ENCODE measurements around the gene NRCAM. TPM values are rescaled to one million over a fixed set of nuclear protein-coding genes. Genes with fewer than 3 reads are reported as not detected.
A peak's percentile ranks its signal among the peaks of the same experiment; 100 is the strongest.

Gene NRCAM
- total RNA-seq, 2 experiments from 2014 or later = 3.2 to 3.8 TPM

DNA sequence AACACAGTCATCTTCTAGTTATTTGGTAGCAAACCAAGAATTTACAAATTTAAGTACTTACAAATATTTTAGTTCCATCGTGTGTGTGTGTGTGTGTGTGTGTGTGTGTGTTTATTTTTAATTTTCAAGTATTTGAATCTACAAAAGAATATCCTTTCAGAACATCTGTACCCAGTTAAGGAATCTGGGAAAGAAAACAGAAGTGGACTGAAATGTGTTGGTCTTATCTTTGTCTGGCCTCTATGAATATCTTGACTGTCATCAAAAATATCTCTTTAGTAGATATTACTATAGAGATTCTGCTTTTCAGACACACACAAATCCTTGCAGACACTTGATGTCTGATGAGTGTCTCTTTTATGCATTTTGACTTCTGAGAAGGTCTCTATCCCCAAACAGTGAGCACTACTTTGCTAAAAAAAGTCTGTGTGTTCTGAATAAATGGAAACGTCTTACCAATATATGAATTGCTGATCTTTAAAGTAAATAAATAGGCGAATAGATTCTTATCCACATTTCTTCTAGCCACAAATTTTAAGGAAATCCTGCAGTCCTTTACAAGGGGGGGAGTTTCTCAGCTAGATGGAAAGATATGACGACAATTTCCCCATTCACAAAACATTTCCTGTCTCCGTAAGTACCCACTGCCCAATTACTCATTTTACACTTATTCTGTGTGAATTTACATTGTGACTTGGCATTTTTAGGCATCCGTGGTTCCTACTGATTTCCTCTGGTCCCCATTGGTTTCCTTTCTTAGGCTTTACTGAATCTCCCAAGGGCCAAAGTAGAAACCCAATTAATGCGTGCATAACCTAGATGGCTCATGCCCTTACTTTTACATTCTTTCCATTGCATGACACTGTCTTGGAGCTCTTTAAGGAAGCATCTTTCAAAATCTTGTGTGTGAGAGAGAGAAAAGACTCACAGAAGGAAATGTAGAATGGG, 36.0 kb downstream of the NRCAM start:
- ChIA-PET POLR2A (no interaction called here), CTCF (interaction anchor here (1.4 kb wide), 1 partner anchor 36 kb away, joined by 7 read pairs; no protein-coding TSS in a partner anchor)
- Mint-ChIP-seq H3K27ac (peak overlapping the region; percentile 46), H3K9me3 (no peaks in the 10 kb centered on the region), H3K36me3 (ENCODE audit: low read depth) (no peaks in the 10 kb centered on the region), H3K4me1 (ENCODE audit: low read depth) (peaks cover 64% of the 10 kb centered on the region), H3K4me3 (no peak overlapping the region), H3K27me3 (peaks cover 14% of the 10 kb centered on the region)
- DNase-seq = no peak
- intact Hi-C loops (cut with micrococcal nuclease) = no loop called here
- ATAC-seq = no peak
- TF ChIP-seq, protein P1, sequence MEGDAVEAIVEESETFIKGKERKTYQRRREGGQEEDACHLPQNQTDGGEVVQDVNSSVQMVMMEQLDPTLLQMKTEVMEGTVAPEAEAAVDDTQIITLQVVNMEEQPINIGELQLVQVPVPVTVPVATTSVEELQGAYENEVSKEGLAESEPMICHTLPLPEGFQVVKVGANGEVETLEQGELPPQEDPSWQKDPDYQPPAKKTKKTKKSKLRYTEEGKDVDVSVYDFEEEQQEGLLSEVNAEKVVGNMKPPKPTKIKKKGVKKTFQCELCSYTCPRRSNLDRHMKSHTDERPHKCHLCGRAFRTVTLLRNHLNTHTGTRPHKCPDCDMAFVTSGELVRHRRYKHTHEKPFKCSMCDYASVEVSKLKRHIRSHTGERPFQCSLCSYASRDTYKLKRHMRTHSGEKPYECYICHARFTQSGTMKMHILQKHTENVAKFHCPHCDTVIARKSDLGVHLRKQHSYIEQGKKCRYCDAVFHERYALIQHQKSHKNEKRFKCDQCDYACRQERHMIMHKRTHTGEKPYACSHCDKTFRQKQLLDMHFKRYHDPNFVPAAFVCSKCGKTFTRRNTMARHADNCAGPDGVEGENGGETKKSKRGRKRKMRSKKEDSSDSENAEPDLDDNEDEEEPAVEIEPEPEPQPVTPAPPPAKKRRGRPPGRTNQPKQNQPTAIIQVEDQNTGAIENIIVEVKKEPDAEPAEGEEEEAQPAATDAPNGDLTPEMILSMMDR (IDR thresholded peaks at IDR 0.05) = no peak

DNA sequence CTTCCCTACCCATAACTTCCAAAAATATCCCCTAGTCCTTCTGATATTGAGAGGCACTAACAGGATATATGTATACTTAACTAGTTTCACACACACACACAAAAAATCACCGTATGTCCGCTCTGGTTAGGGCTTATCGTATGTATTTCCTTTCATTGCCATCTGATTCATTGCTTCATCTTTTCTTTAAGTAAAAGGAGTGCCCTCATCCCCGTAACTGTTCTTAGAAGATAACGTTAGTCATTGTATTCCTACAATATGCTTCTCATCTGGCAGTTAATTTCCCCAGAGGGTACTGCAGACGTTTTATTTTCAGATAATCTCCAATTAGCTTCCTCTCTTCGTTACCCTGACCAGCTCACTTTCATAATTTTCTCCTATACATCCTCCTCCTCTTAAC, 37.3 kb downstream of the NRCAM start:
- no peak overlapping the region for H3K27ac Mint-ChIP-seq

DNA sequence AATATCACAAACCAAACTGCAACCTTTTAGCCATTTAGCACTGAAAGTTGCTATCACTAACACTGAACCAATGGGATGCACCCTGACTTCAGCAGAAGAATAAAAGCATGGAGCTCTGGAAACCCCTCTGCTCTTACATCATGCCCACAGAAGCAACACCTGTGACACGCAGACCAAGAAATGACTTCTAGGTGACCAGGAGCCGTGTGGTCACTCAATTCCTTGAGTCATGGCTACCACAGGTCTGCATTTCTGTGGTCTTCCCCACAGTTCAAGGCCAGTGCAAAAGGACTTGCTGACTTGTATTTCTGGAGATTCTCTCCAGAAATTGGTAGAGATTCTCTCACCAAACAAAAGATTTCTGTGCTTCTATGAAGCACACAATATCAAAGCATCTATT, 38.3 kb downstream of the NRCAM start:
- peaks cover 15% of the 10 kb centered on the region for H3K27me3 Mint-ChIP-seq
- CTCF ChIA-PET = interaction anchor here (1.1 kb wide), 1 partner anchor 34 kb away, joined by 4 read pairs; no protein-coding TSS in a partner anchor
- intact Hi-C loops (cut with micrococcal nuclease) = no loop called here
- TF ChIP-seq, protein P1 (IDR thresholded peaks at IDR 0.05) = no peak
- no peak for ATAC-seq
- H3K36me3 Mint-ChIP-seq (ENCODE audit: low read depth) = peaks cover 2% of the 10 kb centered on the region
- H3K9me3 Mint-ChIP-seq = peaks cover 2% of the 10 kb centered on the region
- DNase-seq = no peak
- POLR2A ChIA-PET = no interaction called here
- no peak overlapping the region for H3K4me3 Mint-ChIP-seq
- H3K4me1 Mint-ChIP-seq (ENCODE audit: low read depth) = peaks cover 57% of the 10 kb centered on the region
- no peak overlapping the region for H3K27ac Mint-ChIP-seq

More for the DNA sequence above, 37.3 kb downstream of the NRCAM start:
- ChIA-PET CTCF (no interaction called here), POLR2A (no interaction called here)
- intact Hi-C loops (cut with micrococcal nuclease) = no loop called here
- ATAC-seq = no peak
- Mint-ChIP-seq H3K9me3 (no peaks in the 10 kb centered on the region), H3K4me3 (no peak overlapping the region), H3K4me1 (ENCODE audit: low read depth) (peaks cover 60% of the 10 kb centered on the region), H3K36me3 (ENCODE audit: low read depth) (no peaks in the 10 kb centered on the region), H3K27me3 (peaks cover 15% of the 10 kb centered on the region)
- TF ChIP-seq, protein P1 (IDR thresholded peaks at IDR 0.05) = no peak
- no peak for DNase-seq

DNA sequence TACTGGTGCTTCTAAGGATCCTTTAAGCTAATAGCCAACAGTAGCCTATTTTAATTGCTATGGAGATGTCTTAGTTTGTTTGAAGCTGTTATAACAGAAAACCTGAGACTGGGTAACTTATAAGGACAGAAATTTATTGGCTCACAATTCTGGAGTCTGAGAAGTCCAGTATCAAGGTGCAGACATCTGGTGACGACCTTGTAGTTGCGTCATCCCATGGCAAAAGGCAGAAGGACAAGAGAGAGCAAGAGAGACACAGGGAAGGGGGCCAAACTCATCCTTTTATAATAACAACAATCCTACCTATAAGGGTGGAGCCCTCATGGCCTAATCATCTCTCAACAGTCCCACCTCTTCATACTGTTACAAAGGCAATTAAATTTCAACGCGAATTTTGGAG, 39.1 kb downstream of the NRCAM start:
- POLR2A ChIA-PET = no interaction called here
- ATAC-seq = no peak

More for the DNA sequence above, 39.1 kb downstream of the NRCAM start:
- H3K9me3 Mint-ChIP-seq = peaks cover 2% of the 10 kb centered on the region
- no peak overlapping the region for H3K4me3 Mint-ChIP-seq
- no peak for DNase-seq
- TF ChIP-seq, protein P1 (IDR thresholded peaks at IDR 0.05) = no peak
- peaks cover 2% of the 10 kb centered on the region for H3K36me3 Mint-ChIP-seq (ENCODE audit: low read depth)
- intact Hi-C loops (cut with micrococcal nuclease) = no loop called here
- CTCF ChIA-PET = interaction anchor here (1.0 to 1.1 kb wide), 2 partner anchors 25 to 35 kb away, joined by 4 read pairs; no protein-coding TSS in a partner anchor
- no peak overlapping the region for H3K27ac Mint-ChIP-seq
- H3K27me3 Mint-ChIP-seq = peaks cover 15% of the 10 kb centered on the region
- peaks cover 49% of the 10 kb centered on the region for H3K4me1 Mint-ChIP-seq (ENCODE audit: low read depth)
